ENCODE results near the gene CLSTN2. TPM values are rescaled to one million over a fixed set of nuclear protein-coding genes. Genes with fewer than 3 reads are reported as not detected.

The CLSTN2 gene
- total and polyA plus RNA-seq, 2 of the 4 experiments (the other 2 are of a cell fraction): under 0.01 to 0.07 TPM

DNA sequence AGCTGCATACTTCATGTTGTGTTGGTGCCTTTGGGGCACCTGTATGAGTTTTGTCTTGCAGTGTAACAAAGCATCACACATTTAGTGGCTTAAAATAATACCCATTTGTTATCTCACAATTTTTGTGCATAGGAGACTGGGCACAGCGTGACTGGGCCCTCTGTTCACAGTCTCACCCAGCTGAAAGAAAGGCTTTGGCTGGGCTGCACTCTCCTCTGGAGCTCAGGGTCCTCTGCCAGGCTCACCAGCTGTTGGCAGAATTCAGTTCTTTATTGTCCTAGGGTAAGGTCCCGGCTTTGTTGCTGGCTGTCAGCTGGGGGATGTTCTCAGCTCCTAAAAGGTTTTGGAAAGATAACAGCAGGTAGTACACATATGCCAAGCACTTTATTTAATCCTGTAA is 263.3 kb downstream of the CLSTN2 start:
- ChIA-PET CTCF (no interaction called here), POLR2A (ENCODE audit: unreplicated experiment) (no interaction called here)
- H4K8ac ChIP-seq (ENCODE audit: low read depth in 2 of 2, low read length in 2 of 2): no peak overlapping the region
- H3K18ac ChIP-seq (ENCODE audit: low read depth, low read length): no peak overlapping the region
- no peak overlapping the region for H3K4ac ChIP-seq (ENCODE audit: low read depth, low read length)
- H3K14ac ChIP-seq (replicated peaks; ENCODE audit: low read depth, low read length): no peak overlapping the region
- no peak overlapping the region for H4K5ac ChIP-seq (ENCODE audit: low read depth, low read length)
- no peak overlapping the region for H3K4me3 ChIP-seq (ENCODE audit: insufficient read depth, low read depth, low read length)
- no peaks in the 10 kb centered on the region for H3K9me1 ChIP-seq (ENCODE audit: insufficient read depth, low read length)
- no peak overlapping the region for H3K27ac ChIP-seq (ENCODE audit: insufficient read depth, low read length)
- no peaks in the 10 kb centered on the region for H3K79me1 ChIP-seq (ENCODE audit: low read depth in 1 of 2, low read length in 2 of 2)
- peaks cover 2% of the 10 kb centered on the region; the same call in 1 of the 2 replicates for H3K9me3 ChIP-seq (ENCODE audit: control insufficient read depth, insufficient read depth, low read length)
- no peaks in the 10 kb centered on the region for H4K20me1 ChIP-seq (ENCODE audit: insufficient read depth, low read length)
- no peak for ATAC-seq (ENCODE audit: low read depth)
- BruUV-seq (replicated peaks): no TSS peak
- H2AK5ac ChIP-seq (ENCODE audit: low read depth, low read length): no peak overlapping the region
- H3K23ac ChIP-seq (ENCODE audit: low read depth, low read length): no peak overlapping the region
- H3K4me2 ChIP-seq (ENCODE audit: low read depth, low read length): no peak overlapping the region
- no peak overlapping the region for H4K91ac ChIP-seq (ENCODE audit: insufficient read depth, low read depth, low read length)
- no peak overlapping the region for H2BK20ac ChIP-seq (ENCODE audit: low read depth, low read length)
- no peaks in the 10 kb centered on the region for H3K4me1 ChIP-seq (ENCODE audit: control insufficient read depth, insufficient read depth, low read length)
- H3K9ac ChIP-seq (ENCODE audit: low read depth, low read length): no peak overlapping the region
- in situ Hi-C loops (cut with MboI; ENCODE audit: low sequenced_read_pairs) (no loop called here), intact Hi-C loops (cut with micrococcal nuclease) (no loop called here), dilution Hi-C loops (cut with HindIII; ENCODE audit: low sequenced_read_pairs, unreplicated experiment) (no loop called here)
- H3K56ac ChIP-seq (ENCODE audit: extremely low read depth, insufficient read depth, low read length): no peak overlapping the region
- H3K27me3 ChIP-seq (ENCODE audit: control insufficient read depth, insufficient read depth, low read length): no peaks in the 10 kb centered on the region
- DNase-seq: no peak
- WGBS, 2 experiments (ENCODE audit: extremely low coverage in 2 of 2, insufficient read length in 1 of 2): no CpG with 5 or more reads among the region's 2 CpGs
- H2BK5ac ChIP-seq (ENCODE audit: low read depth, low read length, poor library complexity, severe bottlenecking): no peak overlapping the region
- H2BK120ac ChIP-seq (ENCODE audit: low read depth, low read length): no peak overlapping the region
- H2AK9ac ChIP-seq (replicated peaks; ENCODE audit: low read depth, low read length, poor library complexity): no peak overlapping the region
- no peaks in the 10 kb centered on the region for H3K36me3 ChIP-seq (ENCODE audit: control insufficient read depth, insufficient read depth, low read length)
- TF ChIP-seq, protein P1, sequence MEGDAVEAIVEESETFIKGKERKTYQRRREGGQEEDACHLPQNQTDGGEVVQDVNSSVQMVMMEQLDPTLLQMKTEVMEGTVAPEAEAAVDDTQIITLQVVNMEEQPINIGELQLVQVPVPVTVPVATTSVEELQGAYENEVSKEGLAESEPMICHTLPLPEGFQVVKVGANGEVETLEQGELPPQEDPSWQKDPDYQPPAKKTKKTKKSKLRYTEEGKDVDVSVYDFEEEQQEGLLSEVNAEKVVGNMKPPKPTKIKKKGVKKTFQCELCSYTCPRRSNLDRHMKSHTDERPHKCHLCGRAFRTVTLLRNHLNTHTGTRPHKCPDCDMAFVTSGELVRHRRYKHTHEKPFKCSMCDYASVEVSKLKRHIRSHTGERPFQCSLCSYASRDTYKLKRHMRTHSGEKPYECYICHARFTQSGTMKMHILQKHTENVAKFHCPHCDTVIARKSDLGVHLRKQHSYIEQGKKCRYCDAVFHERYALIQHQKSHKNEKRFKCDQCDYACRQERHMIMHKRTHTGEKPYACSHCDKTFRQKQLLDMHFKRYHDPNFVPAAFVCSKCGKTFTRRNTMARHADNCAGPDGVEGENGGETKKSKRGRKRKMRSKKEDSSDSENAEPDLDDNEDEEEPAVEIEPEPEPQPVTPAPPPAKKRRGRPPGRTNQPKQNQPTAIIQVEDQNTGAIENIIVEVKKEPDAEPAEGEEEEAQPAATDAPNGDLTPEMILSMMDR (conservative IDR thresholded peaks at IDR 0.05; ENCODE audit: low read depth, low read length): no peak
- TF ChIP-seq MAZ (IDR thresholded peaks at IDR 0.05; ENCODE audit: borderline replicate concordance, low read depth, low read length) (no peak), RCOR1 (IDR thresholded peaks at IDR 0.05; ENCODE audit: insufficient replicate concordance, low read length) (no peak), NFE2L2 (IDR thresholded peaks at IDR 0.05; ENCODE audit: low read depth, low read length) (no peak), CHD1 (IDR thresholded peaks at IDR 0.05; ENCODE audit: low read depth, low read length) (no peak), RAD21 (IDR thresholded peaks at IDR 0.05; ENCODE audit: low read length) (no peak), CEBPB (IDR thresholded peaks at IDR 0.05; ENCODE audit: low read depth, low read length) (no peak), POLR2A (IDR thresholded peaks at IDR 0.05; ENCODE audit: low read depth, low read length) (no peak), RFX5 (IDR thresholded peaks at IDR 0.05; ENCODE audit: low read depth, low read length) (no peak), MXI1 (IDR thresholded peaks at IDR 0.05; ENCODE audit: borderline replicate concordance, low read depth, low read length) (no peak), BHLHE40 (IDR thresholded peaks at IDR 0.05; ENCODE audit: low read depth, low read length) (no peak), MAFK (IDR thresholded peaks at IDR 0.05; ENCODE audit: low read depth, low read length) (no peak), FOS (IDR thresholded peaks at IDR 0.05; ENCODE audit: low read depth, low read length) (no peak), SMC3 (IDR thresholded peaks at IDR 0.05; ENCODE audit: low read depth, low read length) (no peak)
- TF ChIP-seq, protein P2, sequence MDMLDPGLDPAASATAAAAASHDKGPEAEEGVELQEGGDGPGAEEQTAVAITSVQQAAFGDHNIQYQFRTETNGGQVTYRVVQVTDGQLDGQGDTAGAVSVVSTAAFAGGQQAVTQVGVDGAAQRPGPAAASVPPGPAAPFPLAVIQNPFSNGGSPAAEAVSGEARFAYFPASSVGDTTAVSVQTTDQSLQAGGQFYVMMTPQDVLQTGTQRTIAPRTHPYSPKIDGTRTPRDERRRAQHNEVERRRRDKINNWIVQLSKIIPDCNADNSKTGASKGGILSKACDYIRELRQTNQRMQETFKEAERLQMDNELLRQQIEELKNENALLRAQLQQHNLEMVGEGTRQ (IDR thresholded peaks at IDR 0.05; ENCODE audit: low read depth, low read length): no peak
- TF ChIP-seq, protein P3, sequence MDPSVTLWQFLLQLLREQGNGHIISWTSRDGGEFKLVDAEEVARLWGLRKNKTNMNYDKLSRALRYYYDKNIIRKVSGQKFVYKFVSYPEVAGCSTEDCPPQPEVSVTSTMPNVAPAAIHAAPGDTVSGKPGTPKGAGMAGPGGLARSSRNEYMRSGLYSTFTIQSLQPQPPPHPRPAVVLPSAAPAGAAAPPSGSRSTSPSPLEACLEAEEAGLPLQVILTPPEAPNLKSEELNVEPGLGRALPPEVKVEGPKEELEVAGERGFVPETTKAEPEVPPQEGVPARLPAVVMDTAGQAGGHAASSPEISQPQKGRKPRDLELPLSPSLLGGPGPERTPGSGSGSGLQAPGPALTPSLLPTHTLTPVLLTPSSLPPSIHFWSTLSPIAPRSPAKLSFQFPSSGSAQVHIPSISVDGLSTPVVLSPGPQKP (IDR thresholded peaks at IDR 0.05; ENCODE audit: borderline replicate concordance, low read depth, low read length): no peak
- no peak overlapping the region for H2AFZ ChIP-seq (replicated peaks; ENCODE audit: low read length, poor library complexity)
- no peak overlapping the region for H2BK15ac ChIP-seq (ENCODE audit: low read depth, low read length)

Measured in IMR-90 (cell line).